Panc1 (cell line): Measurements from ENCODE around the gene SPSB3.

Source experiments
- CTCF ChIP-seq: fragments of 450-650 bp; IDR thresholded peaks from 2 replicates; pipeline ENCODE4 v1.5.1; 2017; ENCODE audit warnings: mild to moderate bottlenecking
- POLR2AphosphoS5 ChIP-seq: IDR thresholded peaks from 2 replicates; pipeline ENCODE4 v1.6.1; 2012; ENCODE audit warnings: mild to moderate bottlenecking, low read depth, low read length, moderate library complexity
- SIN3A ChIP-seq: IDR thresholded peaks from 2 replicates; pipeline ENCODE4 v1.6.1; 2012; ENCODE audit warnings: low read depth, mild to moderate bottlenecking, low read length, moderate library complexity, borderline replicate concordance; ENCODE audit not compliant: insufficient read depth
- TF ChIP-seq, protein P1 (sequence below), 2 experiments: IDR thresholded peaks; 2 replicates each; pipeline ENCODE4 v1.6.1; 2011 to 2012; ENCODE audit warnings: low read depth in 2 of 2, control low read depth in 1 of 2, low read length in 1 of 2, mild to moderate bottlenecking in 1 of 2, moderate library complexity in 1 of 2; ENCODE audit not compliant: insufficient read depth in 1 of 2

GRCh38 chr16:1781758-1782407, 488 bp downstream of the SPSB3 start:
- TF ChIP-seq CTCF (no peak), SIN3A (0 out of 2 replicates have a peak, but pooled peaks have one; percentile 61), POLR2AphosphoS5 (peak; percentile 18; the same call in 1 of the 2 replicates)
- TF ChIP-seq, protein P1, sequence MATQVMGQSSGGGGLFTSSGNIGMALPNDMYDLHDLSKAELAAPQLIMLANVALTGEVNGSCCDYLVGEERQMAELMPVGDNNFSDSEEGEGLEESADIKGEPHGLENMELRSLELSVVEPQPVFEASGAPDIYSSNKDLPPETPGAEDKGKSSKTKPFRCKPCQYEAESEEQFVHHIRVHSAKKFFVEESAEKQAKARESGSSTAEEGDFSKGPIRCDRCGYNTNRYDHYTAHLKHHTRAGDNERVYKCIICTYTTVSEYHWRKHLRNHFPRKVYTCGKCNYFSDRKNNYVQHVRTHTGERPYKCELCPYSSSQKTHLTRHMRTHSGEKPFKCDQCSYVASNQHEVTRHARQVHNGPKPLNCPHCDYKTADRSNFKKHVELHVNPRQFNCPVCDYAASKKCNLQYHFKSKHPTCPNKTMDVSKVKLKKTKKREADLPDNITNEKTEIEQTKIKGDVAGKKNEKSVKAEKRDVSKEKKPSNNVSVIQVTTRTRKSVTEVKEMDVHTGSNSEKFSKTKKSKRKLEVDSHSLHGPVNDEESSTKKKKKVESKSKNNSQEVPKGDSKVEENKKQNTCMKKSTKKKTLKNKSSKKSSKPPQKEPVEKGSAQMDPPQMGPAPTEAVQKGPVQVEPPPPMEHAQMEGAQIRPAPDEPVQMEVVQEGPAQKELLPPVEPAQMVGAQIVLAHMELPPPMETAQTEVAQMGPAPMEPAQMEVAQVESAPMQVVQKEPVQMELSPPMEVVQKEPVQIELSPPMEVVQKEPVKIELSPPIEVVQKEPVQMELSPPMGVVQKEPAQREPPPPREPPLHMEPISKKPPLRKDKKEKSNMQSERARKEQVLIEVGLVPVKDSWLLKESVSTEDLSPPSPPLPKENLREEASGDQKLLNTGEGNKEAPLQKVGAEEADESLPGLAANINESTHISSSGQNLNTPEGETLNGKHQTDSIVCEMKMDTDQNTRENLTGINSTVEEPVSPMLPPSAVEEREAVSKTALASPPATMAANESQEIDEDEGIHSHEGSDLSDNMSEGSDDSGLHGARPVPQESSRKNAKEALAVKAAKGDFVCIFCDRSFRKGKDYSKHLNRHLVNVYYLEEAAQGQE (IDR thresholded peaks at IDR 0.05; ENCODE audit: insufficient read depth in 1 of 2, low read depth in 2 of 2, low read length in 1 of 2), result no peak
